Esophagus muscularis mucosa (tissue), 4 donors: ENCODE results near the gene GRIK4. TPM values are rescaled to one million over a fixed set of nuclear protein-coding genes. Genes with fewer than 3 reads are reported as not detected.

Source experiments
- DNase-seq: peaks from one replicate; pipeline ENCODE4 v3.0.0-alpha.2; 2017; ENCODE audit errors: extremely low spot score
- H3K27ac ChIP-seq, 4 donors: fragments of 200-600 bp; sonication (generic); replicated peaks in 1 of 4; 1 replicate in 3 of 4; 2 replicates in 1 of 4; pipeline ENCODE4 v1.5.1; 2016 to 2019; ENCODE audit warnings: mild to moderate bottlenecking in 1 of 4
- H3K27me3 ChIP-seq, 4 donors: fragments of 200-600 bp; sonication (generic); one replicate each; pipeline versions ENCODE4 v1.5.1 to v1.6.0; 2016 to 2019
- H3K36me3 ChIP-seq, 4 donors: fragments of 200-600 bp; sonication (generic); one replicate each; pipeline ENCODE4 v1.5.1; 2016 to 2019
- H3K4me1 ChIP-seq, 4 donors: fragments of 200-600 bp; sonication (generic); one replicate each; pipeline ENCODE4 v1.5.1; 2016 to 2019
- H3K4me3 ChIP-seq, 4 donors: fragments of 200-600 bp; sonication (generic); 1 replicate in 2 of 4; 2 replicates in 2 of 4; pipeline ENCODE4 v1.5.1; 2016 to 2019; ENCODE audit warnings: mild to moderate bottlenecking in 4 of 4, moderate library complexity in 1 of 4
- H3K9me3 ChIP-seq, 4 donors: fragments of 200-600 bp; sonication (generic); 1 replicate in 3 of 4; 2 replicates in 1 of 4; pipeline ENCODE4 v1.5.1; 2016 to 2019
- CTCF ChIP-seq, 3 experiments: fragments of 200-600 bp in 2 of 3; fragments of 450-650 bp in 1 of 3; sonication (generic) in 2 of 3; IDR thresholded peaks; one replicate each; pipeline ENCODE4 v1.5.1; 2017 to 2019; ENCODE audit warnings: antibody characterized with exemption in 3 of 3, mild to moderate bottlenecking in 2 of 3, moderate library complexity in 1 of 3
- EP300 ChIP-seq: sonication (generic); formaldehyde crosslinking; IDR thresholded peaks from one replicate; pipeline ENCODE4 v1.6.1; 2017; ENCODE audit warnings: antibody characterized with exemption
- POLR2A ChIP-seq: fragments of 450-650 bp; IDR thresholded peaks from one replicate; pipeline ENCODE4 v1.6.1; 2017; ENCODE audit warnings: antibody characterized with exemption, moderate library complexity, mild to moderate bottlenecking, low read depth
- POLR2AphosphoS5 ChIP-seq, 2 donors: sonication (generic); formaldehyde crosslinking; IDR thresholded peaks; one replicate each; pipeline ENCODE4 v1.6.1; 2017; ENCODE audit warnings: antibody characterized with exemption in 2 of 2
- WGBS: methylation state at CpG from one replicate; pipeline ENCODE4 v1.1.5; 2018; 5-methylcytosine and 5-hydroxymethylcytosine counted together
- intact Hi-C: fragments of 100-400 bp; cut with DNase I; formaldehyde crosslinking; loops from one replicate; pipeline ENCODE4 v1.15.1; 2023
- total RNA-seq, 4 donors: library from RNA; depleted of rRNA; stranded (reverse); fragments of >200 nt; gene quantifications; one replicate each; pipeline versions ENCODE4 v1.1.0 to v1.2.1, GENCODE V29; 2016

Gene GRIK4
- total RNA-seq, 4 donors from 2014 or later: 0.13 to 0.83 (median 0.43) TPM

GRCh38 chr11:120937501-120937900 is 426.0 kb downstream of the GRIK4 start:
- no peak overlapping the region for H3K4me3 ChIP-seq
- no peak overlapping the region for H3K27ac ChIP-seq
- H3K9me3 ChIP-seq: no peaks in the 10 kb centered on the region
- intact Hi-C loops: no loop called here
- no peak for DNase-seq
- WGBS: 51% methylated on average over 5 of the region's 5 CpGs
- H3K36me3 ChIP-seq: no peaks in the 10 kb centered on the region
- peaks cover 0 to 55% (median 0%) of the 10 kb centered on the region in 4 donors for H3K27me3 ChIP-seq
- TF ChIP-seq CTCF (IDR thresholded peaks at IDR 0.05): no peak
- no peak for TF ChIP-seq EP300
- no peak for TF ChIP-seq POLR2AphosphoS5 (IDR thresholded peaks at IDR 0.05)
- no peak for TF ChIP-seq POLR2A
- H3K4me1 ChIP-seq: no peaks in the 10 kb centered on the region

GRCh38 chr11:120938260-120938659 is 426.7 kb downstream of the GRIK4 start:
- no peaks in the 10 kb centered on the region for H3K4me1 ChIP-seq

GRCh38 chr11:120940160-120940848 is 428.8 kb downstream of the GRIK4 start:
- WGBS: 90% methylated on average over 10 of the region's 10 CpGs
- H3K36me3 ChIP-seq: no peaks in the 10 kb centered on the region

More at GRCh38 chr11:120938260-120938659, 426.7 kb downstream of the GRIK4 start:
- Histone ChIP-seq H3K27me3 (peaks cover 0 to 53% (median 0%) of the 10 kb centered on the region in 4 donors), H3K36me3 (no peaks in the 10 kb centered on the region), H3K9me3 (no peaks in the 10 kb centered on the region), H3K4me3 (no peak overlapping the region), H3K27ac (no peak overlapping the region)
- TF ChIP-seq CTCF (IDR thresholded peaks at IDR 0.05) (no peak), POLR2AphosphoS5 (IDR thresholded peaks at IDR 0.05) (no peak), POLR2A (no peak), EP300 (no peak)
- no peak for DNase-seq
- WGBS: 56% methylated on average over 4 of the region's 4 CpGs
- intact Hi-C loops: no loop called here

GRCh38 chr11:120941000-120941399 is 429.5 kb downstream of the GRIK4 start:
- Histone ChIP-seq H3K27ac (no peak overlapping the region), H3K27me3 (peaks cover 0 to 36% (median 0%) of the 10 kb centered on the region in 4 donors), H3K4me3 (no peak overlapping the region), H3K4me1 (no peaks in the 10 kb centered on the region), H3K36me3 (no peaks in the 10 kb centered on the region), H3K9me3 (peaks cover 0 to 13% (median 8%) of the 10 kb centered on the region in 4 donors)
- no peak for DNase-seq
- WGBS: 56% methylated on average over 4 of the region's 4 CpGs
- TF ChIP-seq EP300 (no peak), CTCF (IDR thresholded peaks at IDR 0.05) (no peak), POLR2AphosphoS5 (IDR thresholded peaks at IDR 0.05) (no peak), POLR2A (no peak)
- intact Hi-C loops: no loop called here

More at GRCh38 chr11:120940160-120940848, 428.8 kb downstream of the GRIK4 start:
- intact Hi-C loops: no loop called here
- H3K4me3 ChIP-seq: no peak overlapping the region
- no peaks in the 10 kb centered on the region for H3K4me1 ChIP-seq
- H3K9me3 ChIP-seq: peaks cover 0 to 12% (median 7%) of the 10 kb centered on the region in 4 donors
- H3K27me3 ChIP-seq: peaks cover 0 to 39% (median 0%) of the 10 kb centered on the region in 4 donors
- no peak overlapping the region for H3K27ac ChIP-seq
- TF ChIP-seq POLR2A (no peak), CTCF (IDR thresholded peaks at IDR 0.05) (no peak), POLR2AphosphoS5 (IDR thresholded peaks at IDR 0.05) (no peak), EP300 (no peak)
- no peak for DNase-seq
